Adipocyte (in vitro differentiated cells): ENCODE results near the gene MPG.
"Not testable (repeated sequence)": the region's sequence is repeated elsewhere in the genome, so short reads cannot be mapped to it uniquely, and the experiment has no call there.

Source experiments
- DNase-seq: peaks from one replicate; pipeline ENCODE4 v3.0.0-alpha.2; 2015; ENCODE audit warnings: low read depth
- H3K27me3 ChIP-seq: replicated peaks from 2 replicates; pipeline ENCODE4 v1.7.0; 2013; ENCODE audit warnings: mild to moderate bottlenecking, low read length, moderate library complexity; ENCODE audit not compliant: control insufficient read depth, insufficient read depth
- H3K36me3 ChIP-seq: 2 replicates; pipeline ENCODE4 v1.7.0; 2013; ENCODE audit warnings: low read length, mild to moderate bottlenecking, moderate library complexity; ENCODE audit not compliant: control insufficient read depth, insufficient read depth, severe bottlenecking
- H3K4me1 ChIP-seq: 2 replicates; pipeline ENCODE4 v1.7.0; 2013; ENCODE audit warnings: mild to moderate bottlenecking, low read length, moderate library complexity; ENCODE audit not compliant: control insufficient read depth, insufficient read depth
- H3K4me3 ChIP-seq: 2 replicates; pipeline ENCODE4 v1.7.0; 2013; ENCODE audit warnings: mild to moderate bottlenecking, low read length, moderate library complexity
- H3K9ac ChIP-seq: 2 replicates; pipeline ENCODE4 v1.7.0; 2013; ENCODE audit warnings: mild to moderate bottlenecking, low read length, moderate library complexity
- H3K9me3 ChIP-seq: 2 replicates; pipeline ENCODE4 v1.7.0; 2013; ENCODE audit warnings: mild to moderate bottlenecking, low read length, moderate library complexity; ENCODE audit not compliant: control insufficient read depth

The MPG gene

GRCh38 chr16:77807-78443, at the start of gene MPG:
MPG (plus strand) TSS chr16:78225; CDS start chr16:78310, 85 bp downstream.
- H3K27me3 ChIP-seq = no peaks in the 10 kb centered on the region
- H3K9ac ChIP-seq = peak within 1 kb of the TSS; percentile 98
- peaks cover 43% of the 10 kb centered on the region for H3K4me1 ChIP-seq
- H3K9me3 ChIP-seq = no peaks in the 10 kb centered on the region
- DNase-seq = peak; percentile 87
- peaks cover 18% of the 10 kb centered on the region for H3K36me3 ChIP-seq
- H3K4me3 ChIP-seq = peak within 1 kb of the TSS; percentile 95

DNA sequence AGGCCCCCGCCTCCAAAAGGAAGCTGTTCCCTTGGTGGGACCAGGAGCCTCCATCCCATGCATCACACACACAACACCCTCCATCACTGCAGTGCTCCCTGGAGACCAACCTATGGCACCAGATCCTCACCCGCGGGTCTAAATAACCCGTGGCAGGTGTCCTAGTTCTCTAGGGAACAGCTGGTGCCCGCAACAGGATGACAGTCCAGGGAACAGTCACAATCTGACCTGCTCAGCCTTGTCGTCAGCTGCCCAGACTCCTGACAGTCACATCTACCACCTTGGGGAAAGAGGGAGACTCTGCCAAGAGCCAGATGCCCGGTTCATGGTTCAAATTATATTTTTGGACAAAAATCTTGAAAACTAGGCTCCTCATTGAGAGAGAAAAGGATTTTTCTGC, 47.4 kb upstream of the MPG start:
- H3K36me3 ChIP-seq, H3K27me3 ChIP-seq, H3K9me3 ChIP-seq, H3K9ac ChIP-seq, DNase-seq, H3K4me3 ChIP-seq, H3K4me1 ChIP-seq: not testable (repeated sequence)

DNA sequence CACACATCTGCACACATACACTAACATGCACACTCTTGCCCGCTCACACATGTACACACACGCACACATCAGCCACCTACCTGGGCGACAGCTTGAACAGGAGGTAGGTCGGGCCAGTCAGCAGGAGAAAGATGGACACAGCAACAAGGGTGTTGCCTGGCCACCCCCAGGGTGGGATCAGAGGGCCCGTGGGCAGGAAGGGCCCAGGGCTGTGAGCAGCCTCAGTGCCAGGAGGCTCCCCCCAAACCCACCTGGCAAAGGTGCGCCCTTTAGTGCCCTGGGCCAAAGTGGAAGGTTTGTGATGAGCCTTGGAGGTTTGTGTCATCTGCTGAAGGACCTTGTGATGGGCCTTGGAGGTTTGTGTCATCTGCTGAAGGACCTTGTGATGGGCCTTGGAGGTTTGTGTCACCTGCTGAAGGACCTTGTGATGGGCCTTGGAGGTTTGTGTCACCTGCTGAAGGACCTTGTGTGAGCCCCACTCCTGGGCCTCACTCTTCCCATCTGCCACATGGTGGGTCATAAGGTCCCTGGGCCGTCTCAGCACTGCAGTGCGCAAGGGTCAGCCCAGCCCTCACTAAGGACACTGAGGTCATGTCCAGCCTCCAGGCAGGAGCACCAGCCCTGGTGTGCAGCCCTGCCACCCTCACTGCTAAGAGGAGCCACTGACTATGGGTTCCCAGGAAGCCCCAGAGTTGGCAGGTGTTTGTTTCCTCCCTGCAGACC, 44.7 kb upstream of the MPG start:
- H3K9me3 ChIP-seq, H3K36me3 ChIP-seq, H3K27me3 ChIP-seq, H3K4me3 ChIP-seq, H3K4me1 ChIP-seq, DNase-seq, H3K9ac ChIP-seq: not testable (repeated sequence)

- H3K4me1 ChIP-seq = peaks cover 7% of the 10 kb centered on the region
- no peaks in the 10 kb centered on the region for H3K9me3 ChIP-seq
- H3K36me3 ChIP-seq = no peaks in the 10 kb centered on the region
- no peak overlapping the region for H3K4me3 ChIP-seq
- H3K27me3 ChIP-seq = no peaks in the 10 kb centered on the region
- no peak for DNase-seq
- H3K9ac ChIP-seq = no peak overlapping the region
Observed at GRCh38 chr16:33877-34647, 44.0 kb upstream of the MPG start.

- Histone ChIP-seq H3K4me3 (no peak overlapping the region), H3K4me1 (peaks cover 7% of the 10 kb centered on the region), H3K9me3 (no peaks in the 10 kb centered on the region), H3K36me3 (no peaks in the 10 kb centered on the region), H3K9ac (no peak overlapping the region), H3K27me3 (no peaks in the 10 kb centered on the region)
- DNase-seq = no peak
Observed at GRCh38 chr16:34648-34987, 43.4 kb upstream of the MPG start.

- no peaks in the 10 kb centered on the region for H3K9me3 ChIP-seq
- H3K27me3 ChIP-seq = no peaks in the 10 kb centered on the region
- no peak for DNase-seq
- peaks cover 7% of the 10 kb centered on the region for H3K4me1 ChIP-seq
- no peaks in the 10 kb centered on the region for H3K36me3 ChIP-seq
- H3K9ac ChIP-seq = no peak overlapping the region
- H3K4me3 ChIP-seq = no peak overlapping the region
Observed at GRCh38 chr16:35011-35677, 42.9 kb upstream of the MPG start.

DNA sequence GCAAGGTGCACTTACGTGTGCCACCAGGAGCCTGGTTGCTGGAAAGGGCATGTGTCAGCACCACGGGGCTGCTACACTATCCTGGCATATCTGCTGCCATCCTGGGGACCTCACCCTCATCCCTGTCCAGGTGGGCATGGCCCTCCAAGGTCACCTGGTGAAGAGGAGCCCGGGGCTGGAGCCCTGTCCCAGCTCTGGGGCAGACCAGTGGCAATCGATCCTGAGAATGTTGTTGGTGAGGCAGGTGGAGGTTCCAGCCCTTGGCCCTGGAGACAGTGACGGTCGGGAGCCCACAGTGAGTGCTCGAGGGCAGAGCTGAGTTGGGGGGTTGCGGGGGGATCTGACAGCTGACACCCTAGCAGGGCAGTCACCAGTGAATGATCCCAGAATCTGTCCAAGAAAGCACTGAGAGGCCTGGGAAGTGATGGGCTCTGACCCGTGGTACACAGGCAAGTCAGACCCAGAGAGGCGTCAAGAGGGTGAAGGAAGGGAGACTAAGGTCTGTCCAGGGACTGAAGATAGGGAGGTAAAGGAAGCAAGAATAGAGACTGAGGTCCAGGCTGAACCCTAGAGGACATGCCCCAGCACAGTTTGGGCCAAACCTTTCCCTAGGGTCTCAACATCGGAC, 42.2 kb upstream of the MPG start:
- Histone ChIP-seq H3K4me1 (peaks cover 7% of the 10 kb centered on the region), H3K36me3 (no peaks in the 10 kb centered on the region), H3K9ac (no peak overlapping the region), H3K9me3 (no peaks in the 10 kb centered on the region), H3K4me3 (no peak overlapping the region), H3K27me3 (no peaks in the 10 kb centered on the region)
- no peak for DNase-seq

GRCh38 chr16:36336-36984, 41.6 kb upstream of the MPG start:
- no peak for DNase-seq
- Histone ChIP-seq H3K9me3 (no peaks in the 10 kb centered on the region), H3K9ac (no peak overlapping the region), H3K27me3 (no peaks in the 10 kb centered on the region), H3K36me3 (no peaks in the 10 kb centered on the region), H3K4me3 (no peak overlapping the region), H3K4me1 (peaks cover 7% of the 10 kb centered on the region)

DNA sequence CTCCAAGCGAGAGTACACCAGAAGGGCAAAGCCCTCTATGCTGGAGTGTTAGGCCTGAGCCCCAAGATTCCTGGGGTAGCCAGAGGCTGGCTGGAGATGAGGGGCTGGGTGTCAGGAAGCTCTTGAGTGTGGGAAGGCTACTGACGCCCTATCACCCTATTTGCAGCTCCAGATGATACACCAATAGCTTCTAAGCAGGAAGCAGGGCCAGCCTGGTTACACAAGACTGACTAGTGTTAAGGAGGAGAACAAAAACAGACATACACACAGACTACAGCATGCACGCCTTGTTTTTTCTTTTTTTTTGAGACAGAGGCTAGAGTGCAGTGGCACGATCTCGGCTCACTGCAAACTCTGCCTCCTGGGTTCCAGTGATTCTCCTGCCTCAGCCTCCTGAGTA, 40.5 kb upstream of the MPG start:
- Histone ChIP-seq H3K9me3 (no peaks in the 10 kb centered on the region), H3K4me1 (peaks cover 11% of the 10 kb centered on the region)
- no peak for DNase-seq

GRCh38 chr16:38206-38605, 39.8 kb upstream of the MPG start:
- not testable (repeated sequence) for DNase-seq, H3K4me3 ChIP-seq, H3K27me3 ChIP-seq

More for the DNA sequence above, 40.5 kb upstream of the MPG start:
- no peaks in the 10 kb centered on the region for H3K36me3 ChIP-seq
- H3K4me3 ChIP-seq = no peak overlapping the region
- H3K9ac ChIP-seq = no peak overlapping the region
- H3K27me3 ChIP-seq = no peaks in the 10 kb centered on the region

More at GRCh38 chr16:38206-38605, 39.8 kb upstream of the MPG start:
- H3K4me1 ChIP-seq = peaks cover 11% of the 10 kb centered on the region
- H3K36me3 ChIP-seq, H3K9ac ChIP-seq, H3K9me3 ChIP-seq: not testable (repeated sequence)
